ENCODE measurements around the gene UNC13B.

The UNC13B gene

DNA sequence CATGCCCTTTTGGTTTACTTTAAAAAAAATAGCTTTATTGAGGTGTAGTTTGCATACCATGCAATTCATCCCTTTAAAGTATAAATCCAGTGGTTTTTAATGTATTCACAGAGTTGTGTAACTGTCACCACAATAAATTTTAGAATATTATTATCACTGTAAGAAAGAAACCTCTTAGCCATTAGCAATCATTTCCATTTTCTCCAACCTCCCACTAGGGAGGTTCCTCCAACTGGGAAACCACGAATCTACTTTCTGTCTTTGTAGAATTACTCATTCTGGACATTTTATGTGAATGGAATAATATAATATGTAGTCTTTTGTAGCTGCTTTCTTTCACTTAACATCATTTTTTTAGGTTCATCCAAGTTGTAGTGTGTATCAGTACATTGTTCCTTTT is 43.5 kb downstream of the UNC13B start:
- no peak for TF ChIP-seq CTCF (conservative IDR thresholded peaks at IDR 0.05; ENCODE audit: control insufficient read depth, insufficient read depth, low read depth, low read length)
- H3K4me3 ChIP-seq (ENCODE audit: control insufficient read depth, low read depth, low read length) = no peak overlapping the region
- no peak for DNase-seq (ENCODE audit: low read depth)

- H3K4me3 ChIP-seq (ENCODE audit: control insufficient read depth, low read depth, low read length) = no peak overlapping the region
- no peak for TF ChIP-seq CTCF (conservative IDR thresholded peaks at IDR 0.05; ENCODE audit: control insufficient read depth, insufficient read depth, low read depth, low read length)
- no peak for DNase-seq (ENCODE audit: low read depth)
Observed at GRCh38 chr9:35211854-35212253, 50.0 kb downstream of the UNC13B start.

DNA sequence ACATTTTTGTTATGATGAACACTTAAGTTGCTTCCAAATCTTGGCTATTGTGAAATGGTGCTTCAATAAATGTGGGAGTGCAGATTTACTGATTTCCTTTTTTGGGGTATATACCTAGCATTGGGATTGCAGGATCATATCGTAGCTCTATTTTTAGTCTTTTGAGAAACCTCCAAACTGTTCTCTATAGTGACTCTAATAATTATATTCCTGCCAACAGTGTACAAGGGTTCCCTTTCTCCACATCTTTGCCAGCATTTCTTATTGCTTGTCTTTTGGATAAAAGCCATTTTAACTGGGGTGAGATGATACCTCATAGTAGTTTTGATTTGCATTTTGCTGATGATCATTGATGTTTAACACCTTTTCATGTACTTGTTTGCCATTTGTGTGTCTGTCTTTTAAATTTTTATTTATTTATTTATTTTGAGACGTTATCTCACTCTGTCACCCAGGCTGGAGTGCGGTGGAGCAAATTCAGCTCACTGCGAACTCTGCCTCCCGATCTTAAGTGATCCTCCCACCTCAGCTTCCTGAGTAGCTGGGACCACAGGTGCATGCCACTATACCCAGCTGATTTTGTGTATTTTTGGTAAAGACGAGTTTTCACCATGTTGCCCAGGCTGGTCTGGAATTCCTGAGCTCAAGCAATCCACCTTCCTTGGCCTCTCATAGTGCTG is 59.0 kb downstream of the UNC13B start:
- H3K4me3 ChIP-seq (ENCODE audit: control insufficient read depth, low read depth, low read length) = no peak overlapping the region
- no peak for TF ChIP-seq CTCF (conservative IDR thresholded peaks at IDR 0.05; ENCODE audit: control insufficient read depth, insufficient read depth, low read depth, low read length)
- DNase-seq (ENCODE audit: low read depth) = no peak

- TF ChIP-seq CTCF (conservative IDR thresholded peaks at IDR 0.05; ENCODE audit: control insufficient read depth, insufficient read depth, low read depth, low read length) = no peak
- DNase-seq (ENCODE audit: low read depth) = no peak
Observed at GRCh38 chr9:35225677-35226076, 63.9 kb downstream of the UNC13B start.

GRCh38 chr9:35226651-35227050 is 64.8 kb downstream of the UNC13B start:
- TF ChIP-seq CTCF (conservative IDR thresholded peaks at IDR 0.05; ENCODE audit: control insufficient read depth, insufficient read depth, low read depth, low read length) = no peak
- DNase-seq (ENCODE audit: low read depth) = no peak
- no peak overlapping the region for H3K4me3 ChIP-seq (ENCODE audit: control insufficient read depth, low read depth, low read length)

More at GRCh38 chr9:35225677-35226076, 63.9 kb downstream of the UNC13B start:
- no peak overlapping the region for H3K4me3 ChIP-seq (ENCODE audit: control insufficient read depth, low read depth, low read length)

GRCh38 chr9:35227284-35227683 is 65.5 kb downstream of the UNC13B start:
- TF ChIP-seq CTCF (conservative IDR thresholded peaks at IDR 0.05; ENCODE audit: control insufficient read depth, insufficient read depth, low read depth, low read length) = no peak
- no peak overlapping the region for H3K4me3 ChIP-seq (ENCODE audit: control insufficient read depth, low read depth, low read length)
- DNase-seq (ENCODE audit: low read depth) = no peak
